Measurements from ENCODE around the gene MYH6.

DNA sequence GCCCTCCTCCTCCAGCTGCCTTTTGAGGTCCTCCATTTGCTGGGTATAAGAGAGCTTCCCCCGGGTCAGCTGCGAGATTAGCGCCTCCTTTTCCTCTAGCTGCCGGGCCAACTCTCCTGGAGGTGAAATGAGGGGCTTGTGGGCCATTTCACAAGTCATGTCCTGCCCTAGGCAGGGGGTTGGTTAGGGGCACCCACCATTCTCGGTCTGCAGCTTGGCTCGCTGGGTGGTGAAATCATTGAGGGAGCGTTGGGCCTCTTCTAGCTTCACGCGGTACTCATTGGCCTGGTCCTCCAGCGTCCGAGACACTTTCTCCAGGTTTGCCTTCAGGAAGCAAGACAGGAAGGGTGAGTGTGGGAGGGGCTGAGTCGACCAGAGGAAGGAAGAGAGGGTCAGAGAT lies 18.7 kb downstream of the MYH6 start:
- TF ChIP-seq, protein P1, sequence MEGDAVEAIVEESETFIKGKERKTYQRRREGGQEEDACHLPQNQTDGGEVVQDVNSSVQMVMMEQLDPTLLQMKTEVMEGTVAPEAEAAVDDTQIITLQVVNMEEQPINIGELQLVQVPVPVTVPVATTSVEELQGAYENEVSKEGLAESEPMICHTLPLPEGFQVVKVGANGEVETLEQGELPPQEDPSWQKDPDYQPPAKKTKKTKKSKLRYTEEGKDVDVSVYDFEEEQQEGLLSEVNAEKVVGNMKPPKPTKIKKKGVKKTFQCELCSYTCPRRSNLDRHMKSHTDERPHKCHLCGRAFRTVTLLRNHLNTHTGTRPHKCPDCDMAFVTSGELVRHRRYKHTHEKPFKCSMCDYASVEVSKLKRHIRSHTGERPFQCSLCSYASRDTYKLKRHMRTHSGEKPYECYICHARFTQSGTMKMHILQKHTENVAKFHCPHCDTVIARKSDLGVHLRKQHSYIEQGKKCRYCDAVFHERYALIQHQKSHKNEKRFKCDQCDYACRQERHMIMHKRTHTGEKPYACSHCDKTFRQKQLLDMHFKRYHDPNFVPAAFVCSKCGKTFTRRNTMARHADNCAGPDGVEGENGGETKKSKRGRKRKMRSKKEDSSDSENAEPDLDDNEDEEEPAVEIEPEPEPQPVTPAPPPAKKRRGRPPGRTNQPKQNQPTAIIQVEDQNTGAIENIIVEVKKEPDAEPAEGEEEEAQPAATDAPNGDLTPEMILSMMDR (IDR thresholded peaks at IDR 0.05): no peak
- TF ChIP-seq POLR2A (IDR thresholded peaks at IDR 0.05): no peak
